Fibroblast of pulmonary artery (primary cell): Measurements from ENCODE around the gene LPAR1.

Source experiments
- DNase-seq: peaks from one replicate; pipeline ENCODE4 v3.0.0-alpha.2; 2010; ENCODE audit warnings: low read depth
- H3K4me3 ChIP-seq: replicated peaks from 2 replicates; pipeline ENCODE4 v1.5.1; 2011; ENCODE audit warnings: low read depth, mild to moderate bottlenecking, control low read depth, low read length, moderate library complexity
- TF ChIP-seq, protein P1 (sequence below): IDR thresholded peaks from 2 replicates; pipeline ENCODE4 v1.5.1; 2011; ENCODE audit warnings: mild to moderate bottlenecking, control low read depth, low read length, inconsistent platforms; ENCODE audit errors: missing control alignments

Gene LPAR1

DNA sequence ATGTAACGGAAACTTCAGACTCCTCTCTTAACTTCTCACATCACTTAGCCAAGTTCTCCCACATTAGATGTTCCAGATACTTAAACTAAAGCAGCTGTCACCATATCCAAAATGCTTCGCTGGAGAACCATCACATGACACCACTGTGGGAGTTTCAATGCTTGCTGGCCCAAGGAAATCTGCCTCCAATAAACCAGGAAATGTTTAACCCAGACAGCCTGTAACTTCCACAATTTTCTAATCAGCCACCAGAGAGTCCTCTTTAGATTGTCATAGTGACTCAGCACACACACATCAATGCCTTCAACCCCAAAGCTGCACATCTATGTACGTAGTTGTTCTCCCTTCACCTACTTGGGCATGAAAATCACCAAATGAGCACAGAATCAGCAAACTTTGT lies 118.7 kb downstream of the LPAR1 start:
- TF ChIP-seq, protein P1, sequence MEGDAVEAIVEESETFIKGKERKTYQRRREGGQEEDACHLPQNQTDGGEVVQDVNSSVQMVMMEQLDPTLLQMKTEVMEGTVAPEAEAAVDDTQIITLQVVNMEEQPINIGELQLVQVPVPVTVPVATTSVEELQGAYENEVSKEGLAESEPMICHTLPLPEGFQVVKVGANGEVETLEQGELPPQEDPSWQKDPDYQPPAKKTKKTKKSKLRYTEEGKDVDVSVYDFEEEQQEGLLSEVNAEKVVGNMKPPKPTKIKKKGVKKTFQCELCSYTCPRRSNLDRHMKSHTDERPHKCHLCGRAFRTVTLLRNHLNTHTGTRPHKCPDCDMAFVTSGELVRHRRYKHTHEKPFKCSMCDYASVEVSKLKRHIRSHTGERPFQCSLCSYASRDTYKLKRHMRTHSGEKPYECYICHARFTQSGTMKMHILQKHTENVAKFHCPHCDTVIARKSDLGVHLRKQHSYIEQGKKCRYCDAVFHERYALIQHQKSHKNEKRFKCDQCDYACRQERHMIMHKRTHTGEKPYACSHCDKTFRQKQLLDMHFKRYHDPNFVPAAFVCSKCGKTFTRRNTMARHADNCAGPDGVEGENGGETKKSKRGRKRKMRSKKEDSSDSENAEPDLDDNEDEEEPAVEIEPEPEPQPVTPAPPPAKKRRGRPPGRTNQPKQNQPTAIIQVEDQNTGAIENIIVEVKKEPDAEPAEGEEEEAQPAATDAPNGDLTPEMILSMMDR: no peak
- DNase-seq: peak; percentile 85

DNA sequence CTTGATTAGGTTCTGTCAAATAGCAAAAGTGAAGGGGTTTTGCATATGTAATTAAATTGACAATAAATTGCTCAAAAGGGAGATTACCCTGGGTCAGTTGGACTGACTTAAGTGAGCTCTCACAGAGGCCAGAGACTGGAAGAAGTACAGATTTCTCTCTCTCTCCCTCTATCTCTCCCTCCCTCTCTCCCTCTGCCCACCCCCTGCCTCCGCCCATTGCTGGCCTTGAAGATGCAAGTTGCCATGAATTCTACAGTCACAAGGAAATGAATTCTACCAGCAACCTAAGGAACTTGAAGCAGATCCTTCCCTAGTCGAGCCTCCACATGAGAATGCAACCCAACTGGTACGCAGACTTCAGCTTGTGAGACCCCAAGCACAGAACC lies 119.2 kb downstream of the LPAR1 start:
- TF ChIP-seq, protein P1: no peak

More for the DNA sequence above, 118.7 kb downstream of the LPAR1 start:
- no peak overlapping the region for H3K4me3 ChIP-seq

DNA sequence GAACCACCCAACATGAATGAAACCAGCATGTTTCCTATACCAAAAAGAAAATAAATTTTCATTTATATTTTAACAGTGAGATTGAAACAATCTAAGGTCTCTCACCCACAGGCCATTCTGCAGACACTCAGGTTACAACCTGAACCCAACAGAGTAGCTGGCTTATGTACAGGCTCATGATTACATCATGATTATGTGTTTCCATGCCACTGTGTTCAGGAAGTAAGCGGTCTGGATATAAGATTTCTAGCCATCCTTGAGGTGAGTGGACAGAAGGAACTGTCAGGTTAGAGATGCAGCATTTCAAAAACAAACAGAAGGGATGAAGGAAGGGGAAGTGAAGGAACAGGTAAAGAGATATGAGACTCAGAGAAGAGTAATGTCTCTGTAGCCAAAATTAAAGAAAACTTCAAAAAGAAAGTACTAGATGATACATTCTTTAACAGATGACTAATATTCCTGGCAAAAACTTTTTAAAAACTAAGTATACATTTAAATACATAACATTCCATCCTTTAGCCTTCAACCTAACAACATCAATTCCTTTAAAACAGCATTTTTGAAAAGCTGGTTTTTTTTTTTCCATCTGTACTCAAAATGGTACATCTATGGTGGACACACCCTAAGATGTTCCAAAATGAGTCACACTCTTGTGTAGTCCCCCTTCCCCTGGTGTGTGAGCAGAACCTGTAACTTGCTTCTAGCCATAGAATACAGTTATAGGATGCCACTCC lies 119.8 kb downstream of the LPAR1 start:
- DNase-seq: peak; percentile 59
- TF ChIP-seq, protein P1: no peak
- H3K4me3 ChIP-seq: no peak overlapping the region

More for the DNA sequence above, 119.2 kb downstream of the LPAR1 start:
- H3K4me3 ChIP-seq: no peak overlapping the region
- DNase-seq: no peak

DNA sequence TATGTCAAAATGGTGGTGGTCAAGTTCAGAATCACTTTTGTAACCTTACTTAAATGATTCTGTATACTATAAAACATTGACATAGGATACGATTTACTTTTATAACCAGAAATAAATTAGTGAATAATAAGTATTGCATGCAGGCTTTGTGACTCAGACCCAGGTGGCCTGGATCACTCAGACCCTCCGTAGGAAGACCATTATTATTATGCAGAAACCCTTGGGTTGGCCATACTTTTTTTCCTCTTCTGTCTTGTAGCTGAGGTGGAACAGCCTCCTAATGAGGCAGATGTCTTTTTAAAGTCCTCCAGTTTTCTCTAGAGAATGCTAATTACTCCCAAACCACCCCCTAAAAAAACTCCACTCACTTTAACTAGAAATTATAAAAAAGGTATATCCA lies 121.9 kb downstream of the LPAR1 start:
- no peak for DNase-seq
- TF ChIP-seq, protein P1: no peak
- no peak overlapping the region for H3K4me3 ChIP-seq

DNA sequence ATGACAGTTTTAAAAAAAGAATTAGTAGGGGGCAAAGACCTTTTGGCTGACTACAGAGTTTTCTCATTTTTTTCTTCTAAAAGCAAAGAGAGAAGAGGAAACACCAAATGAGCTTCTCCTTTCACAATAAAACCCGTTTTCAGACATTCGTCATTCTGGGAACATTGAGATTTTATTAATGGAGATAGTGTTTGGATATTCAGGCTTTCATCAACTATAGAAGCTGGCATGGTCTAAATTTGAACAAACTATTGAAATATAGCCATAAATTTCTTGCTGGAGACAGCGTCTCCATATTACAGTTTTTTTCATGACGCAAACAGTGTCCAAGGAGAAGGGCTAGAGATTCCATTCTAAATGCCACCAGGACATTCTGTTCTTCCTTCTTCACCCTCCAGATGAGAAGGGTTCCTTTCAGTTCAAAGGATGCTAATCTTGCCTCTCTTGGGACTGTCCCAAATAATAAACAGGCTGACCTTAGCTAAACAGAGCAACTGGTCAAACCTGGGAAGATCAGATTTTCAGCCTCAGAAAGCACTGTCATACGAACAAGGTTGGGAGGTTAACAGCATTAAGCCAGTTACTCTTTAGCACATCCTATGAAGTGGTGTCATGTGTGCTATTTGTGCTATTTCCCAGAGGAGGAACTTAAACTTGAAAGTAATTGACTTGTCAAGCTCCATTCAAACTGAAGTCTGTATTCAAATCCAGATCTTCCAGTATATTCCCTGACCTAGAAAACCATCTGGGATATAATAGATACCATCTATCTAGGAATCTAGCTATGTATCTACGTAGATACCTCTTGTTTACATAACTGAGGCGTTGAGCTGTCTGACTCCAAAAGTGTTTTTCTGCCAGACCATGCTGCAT lies 125.6 kb downstream of the LPAR1 start:
- TF ChIP-seq, protein P1: no peak
- DNase-seq: peak; percentile 70

DNA sequence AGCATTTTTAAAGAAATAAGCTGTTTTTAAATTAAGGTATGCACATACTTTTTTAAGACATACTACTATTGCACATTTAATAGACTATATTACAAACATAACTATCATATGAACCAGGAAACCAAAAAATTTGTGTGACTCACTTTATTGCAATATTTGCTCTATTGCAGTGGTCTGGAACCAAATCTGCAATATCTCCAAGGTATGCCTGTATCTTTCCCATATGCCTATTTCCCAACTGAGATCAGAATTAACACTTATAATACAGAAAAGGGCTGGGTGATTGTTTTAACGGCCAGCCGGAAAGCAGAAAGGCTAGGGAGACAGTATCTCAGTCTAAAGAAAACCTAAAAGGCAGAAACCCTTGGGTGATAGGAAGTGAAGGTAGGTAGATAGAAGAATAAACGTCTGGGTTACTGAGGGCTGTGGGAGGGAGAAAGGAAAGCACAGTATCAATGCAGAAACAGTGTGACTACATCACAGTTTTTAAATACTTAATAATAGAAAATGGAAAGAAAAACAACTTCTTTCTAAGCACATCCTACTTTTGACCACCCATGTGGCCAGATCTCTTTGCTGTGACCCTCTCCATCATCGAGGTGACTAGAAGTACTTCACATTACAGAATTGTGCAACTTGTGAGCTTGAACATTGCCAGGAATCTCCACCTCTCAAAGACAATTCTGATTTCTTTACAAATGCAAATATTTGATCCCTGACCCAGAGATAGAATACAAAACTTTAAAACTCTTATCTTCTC lies 126.4 kb downstream of the LPAR1 start:
- TF ChIP-seq, protein P1: no peak
- DNase-seq: peak; percentile 89
- H3K4me3 ChIP-seq: no peak overlapping the region

More for the DNA sequence above, 125.6 kb downstream of the LPAR1 start:
- H3K4me3 ChIP-seq: no peak overlapping the region
